GM12878 (cell line): ENCODE measurements around the gene TMED1. TPM values are rescaled to one million over a fixed set of nuclear protein-coding genes. Genes with fewer than 3 reads are reported as not detected.
A peak's percentile ranks its signal among the peaks of the same experiment; 100 is the strongest.

ENCODE experiments used
- ATF2 ChIP-seq: IDR thresholded peaks from 2 replicates; pipeline ENCODE4 v1.6.1; 2012; ENCODE audit warnings: low read length, inconsistent platforms
- BHLHE40 ChIP-seq, 2 experiments: fragments of 450-650 bp in 1 of 2; IDR thresholded peaks; 2 replicates each; pipeline ENCODE4 v1.6.1; 2011 to 2017; ENCODE audit warnings: low read depth in 2 of 2, borderline replicate concordance in 1 of 2, improper control_type of control experiment in 1 of 2, low read length in 1 of 2, mild to moderate bottlenecking in 1 of 2
- CBFB ChIP-seq: IDR thresholded peaks from 2 replicates; pipeline ENCODE4 v1.6.1; 2016; ENCODE audit warnings: antibody characterized with exemption, low read depth
- CBX5 ChIP-seq: sonication (generic); IDR thresholded peaks from 2 replicates; pipeline ENCODE4 v1.6.1; 2016; ENCODE audit warnings: low read depth, moderate library complexity, mild to moderate bottlenecking, inconsistent platforms
- CEBPB ChIP-seq, 2 experiments: fragments of 150-350 bp in 1 of 2; IDR thresholded peaks; 2 replicates each; pipeline ENCODE4 v1.6.1; 2012 to 2014; ENCODE audit warnings: low read depth in 2 of 2, low read length in 2 of 2, borderline replicate concordance in 1 of 2, inconsistent platforms in 1 of 2
- CREB1 ChIP-seq: IDR thresholded peaks from 2 replicates; pipeline ENCODE4 v1.6.1; 2012; ENCODE audit warnings: low read depth, mild to moderate bottlenecking, inconsistent platforms
- CREM ChIP-seq: IDR thresholded peaks from 2 replicates; pipeline ENCODE4 v1.6.1; 2014; ENCODE audit warnings: antibody characterized with exemption, low read depth
- E4F1 ChIP-seq: fragments of 450-650 bp; IDR thresholded peaks from 2 replicates; pipeline ENCODE4 v1.6.1; 2018; ENCODE audit warnings: borderline replicate concordance, mild to moderate bottlenecking; ENCODE audit not compliant: partially characterized antibody
- EED ChIP-seq: sonication (generic); IDR thresholded peaks from 2 replicates; pipeline ENCODE4 v1.6.1; 2016; ENCODE audit warnings: antibody characterized with exemption, low read depth
- FOXM1 ChIP-seq: IDR thresholded peaks from 2 replicates; pipeline ENCODE4 v1.6.1; 2012; ENCODE audit warnings: low read depth, mild to moderate bottlenecking, inconsistent platforms, low read length, moderate library complexity
- KLF5 ChIP-seq: fragments of 450-650 bp; IDR thresholded peaks from 2 replicates; pipeline ENCODE4 v1.6.1; 2014; ENCODE audit warnings: mild to moderate bottlenecking; ENCODE audit not compliant: partially characterized antibody
- MLLT1 ChIP-seq: fragments of 450-650 bp; IDR thresholded peaks from 2 replicates; pipeline ENCODE4 v1.6.1; 2016; ENCODE audit warnings: mild to moderate bottlenecking
- MTA2 ChIP-seq: fragments of 450-650 bp; IDR thresholded peaks from 2 replicates; pipeline ENCODE4 v1.6.1; 2016; ENCODE audit warnings: low read depth, mild to moderate bottlenecking, moderate library complexity
- PAX5 ChIP-seq: IDR thresholded peaks from 2 replicates; pipeline ENCODE4 v1.6.1; 2011; ENCODE audit warnings: low read depth, low read length, borderline replicate concordance
- PML ChIP-seq: IDR thresholded peaks from 2 replicates; pipeline ENCODE4 v1.6.1; 2012; ENCODE audit warnings: low read length, inconsistent platforms
- POU2F2 ChIP-seq: IDR thresholded peaks from 3 replicates; pipeline ENCODE4 v1.6.1; 2011; ENCODE audit warnings: low read depth, mild to moderate bottlenecking, low read length, borderline replicate concordance
- SPI1 ChIP-seq: IDR thresholded peaks from 2 replicates; pipeline ENCODE4 v1.6.1; 2011; ENCODE audit warnings: low read depth, mild to moderate bottlenecking, low read length, moderate library complexity, borderline replicate concordance; ENCODE audit not compliant: insufficient read depth
- TAF1 ChIP-seq: IDR thresholded peaks from 2 replicates; pipeline ENCODE4 v1.6.1; 2011; ENCODE audit warnings: mild to moderate bottlenecking, low read depth, low read length, borderline replicate concordance
- TCF12 ChIP-seq: IDR thresholded peaks from 2 replicates; pipeline ENCODE4 v1.6.1; 2011; ENCODE audit warnings: low read depth, mild to moderate bottlenecking, low read length
- ZBTB40 ChIP-seq: fragments of 450-650 bp; IDR thresholded peaks from 2 replicates; pipeline ENCODE4 v1.6.1; 2016; ENCODE audit warnings: mild to moderate bottlenecking, moderate library complexity, borderline replicate concordance
- polyA plus RNA-seq, 11 experiments: library from polyadenylated mRNA; depleted of rRNA in 4 of 11; unstranded in 6 of 11; stranded (reverse) in 5 of 11; fragments of >200 nt; fragmentation: Nextera tagmentation in 4 of 11; fragmentation: Illumina TruSeq in 1 of 11; extraction: Ambion mirVana in 4 of 11; extraction: Trizol in 1 of 11; gene quantifications; 1 replicate in 1 of 11; 2 replicates in 10 of 11; pipeline versions ENCODE4 v1.2.1 to v1.2.3, GENCODE V29; 2011 to 2016; ENCODE audit warnings: inconsistent platforms in 2 of 11, missing spikeins in 2 of 11, low read depth in 1 of 11
- total RNA-seq, 4 experiments: library from RNA; depleted of rRNA in 3 of 4; stranded (reverse); fragments of >200 nt in 3 of 4; fragmentation: Illumina TruSeq in 1 of 4; extraction: Trizol in 1 of 4; gene quantifications; 2 replicates each; pipeline versions ENCODE4 v1.2.1 to v1.2.3, GENCODE V29; 2013 to 2021

TMED1 gene
- total and polyA plus RNA-seq, 10 of the 15 experiments (the other 5 are each of a cell fraction or from before 2014, with no cell fraction given), result 0.60 to 23.1 (median 12.3) TPM

- TF ChIP-seq E4F1, result no peak
- peak; percentile 36; the same call in 1 of the 2 replicates for TF ChIP-seq PML
- peak; percentile 21 for TF ChIP-seq KLF5
- peak; percentile 73 for TF ChIP-seq CBFB
- TF ChIP-seq MTA2, result peak; percentile 80
- TF ChIP-seq CEBPB (IDR thresholded peaks at IDR 0.05; ENCODE audit: borderline replicate concordance in 1 of 2, low read depth in 2 of 2, low read length in 2 of 2), result no peak
- TF ChIP-seq POU2F2, result 0 out of 3 replicates have a peak, but pooled peaks have one; percentile 58
- peak; percentile 67 for TF ChIP-seq CREB1
- peak; percentile 90; the same call in 1 of the 2 replicates for TF ChIP-seq FOXM1
- peak; percentile 68; the same call in 1 of the 2 replicates for TF ChIP-seq PAX5
- 0 out of 2 replicates have a peak, but pooled peaks have one; percentile 62 for TF ChIP-seq CBX5
- peak; percentile 99 for TF ChIP-seq SPI1
- peak; percentile 27; the same call in 1 of the 2 replicates for TF ChIP-seq MLLT1
- peak; percentile 69 for TF ChIP-seq ATF2
- peak; percentile 84 for TF ChIP-seq CREM
- no peak for TF ChIP-seq ZBTB40
- TF ChIP-seq TCF12, result peak; percentile 55
- TF ChIP-seq EED, result peak; percentile 100
- 0 out of 2 replicates have a peak, but pooled peaks have one; percentile 29 for TF ChIP-seq TAF1
- TF ChIP-seq BHLHE40 (IDR thresholded peaks at IDR 0.05; ENCODE audit: borderline replicate concordance in 1 of 2, low read depth in 2 of 2, low read length in 1 of 2), result peak; percentile 94 to 95
Observed at GRCh38 chr19:10876459-10877240, 40.6 kb upstream of the TMED1 start (continued).
